Measurements from ENCODE around the gene AHSA1.

Gene AHSA1

DNA sequence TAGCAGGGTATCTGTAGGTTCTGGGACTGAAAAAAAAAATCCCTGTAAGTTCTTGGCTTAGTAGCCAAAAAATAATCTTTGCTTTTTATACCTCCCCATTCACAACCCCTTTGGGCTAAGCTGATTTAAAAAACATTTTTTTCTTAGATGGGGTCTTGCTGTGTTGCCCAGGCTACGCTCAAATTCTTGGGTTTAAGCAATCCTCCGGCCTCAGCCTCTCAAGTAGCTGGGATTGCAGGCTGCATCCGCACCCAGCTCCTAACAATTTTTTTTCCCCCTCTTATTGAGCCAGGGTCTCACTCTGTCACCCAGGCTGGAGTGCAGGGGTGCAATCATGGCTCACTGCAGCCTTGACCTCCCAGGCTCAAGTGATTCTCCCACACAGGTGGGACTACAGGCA is 49.9 kb downstream of the AHSA1 start:
- no peak for DNase-seq

DNA sequence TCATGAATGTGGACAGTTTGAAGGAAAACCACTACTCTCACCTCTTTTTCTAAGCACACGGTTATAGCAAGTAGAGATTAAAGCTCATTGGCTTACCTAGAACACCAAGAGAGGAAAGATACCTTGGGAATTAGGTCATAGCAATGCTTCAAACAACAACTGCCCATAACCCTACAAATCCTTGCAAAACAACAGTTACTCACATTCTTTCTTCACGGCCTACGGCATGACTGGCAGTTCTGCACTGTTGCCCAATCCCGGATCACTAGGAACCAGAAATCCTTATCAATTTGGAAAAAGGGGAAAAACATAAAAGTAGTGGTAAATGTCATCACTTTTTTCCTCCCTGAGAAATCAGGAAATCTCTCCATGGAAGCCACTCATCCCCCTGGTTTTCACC is 50.4 kb downstream of the AHSA1 start:
- no peak for DNase-seq

DNA sequence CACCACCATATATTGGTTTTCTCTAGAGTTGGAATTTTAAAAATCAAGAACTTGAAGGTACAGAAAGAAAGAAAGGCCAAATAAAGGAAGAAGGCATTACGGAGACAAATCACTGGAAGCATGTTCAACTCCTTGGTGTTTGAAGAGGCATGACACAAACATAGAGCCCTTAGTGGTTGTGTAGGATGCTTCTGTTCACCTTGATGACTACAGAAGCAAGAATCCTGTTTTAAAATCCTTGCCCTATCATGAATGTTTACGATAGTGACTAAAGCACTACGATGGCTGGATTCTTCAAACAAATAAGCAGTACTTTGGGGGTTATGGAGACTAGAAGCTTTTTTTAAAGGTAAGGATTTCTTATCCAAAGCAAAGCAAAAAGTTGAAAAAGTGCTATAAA is 51.0 kb downstream of the AHSA1 start:
- DNase-seq = no peak

DNA sequence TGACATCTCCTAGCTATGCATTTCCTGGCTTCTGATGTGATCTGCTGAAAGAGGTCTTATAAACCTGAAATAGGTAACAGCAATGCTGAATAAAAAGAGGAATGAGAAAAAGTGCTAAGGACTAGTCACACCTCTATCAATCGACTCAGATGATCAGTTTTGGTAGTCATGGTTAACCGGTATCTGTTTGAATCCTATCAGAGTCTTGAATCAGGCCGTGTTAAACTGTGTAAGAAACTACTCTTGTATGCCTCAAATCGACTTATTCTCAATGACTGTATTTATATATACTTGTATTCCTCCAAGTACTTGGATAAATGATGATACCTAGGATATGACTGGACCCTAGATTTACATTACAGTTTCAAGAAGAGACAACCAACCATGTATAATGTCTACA is 51.5 kb downstream of the AHSA1 start:
- DNase-seq = no peak

DNA sequence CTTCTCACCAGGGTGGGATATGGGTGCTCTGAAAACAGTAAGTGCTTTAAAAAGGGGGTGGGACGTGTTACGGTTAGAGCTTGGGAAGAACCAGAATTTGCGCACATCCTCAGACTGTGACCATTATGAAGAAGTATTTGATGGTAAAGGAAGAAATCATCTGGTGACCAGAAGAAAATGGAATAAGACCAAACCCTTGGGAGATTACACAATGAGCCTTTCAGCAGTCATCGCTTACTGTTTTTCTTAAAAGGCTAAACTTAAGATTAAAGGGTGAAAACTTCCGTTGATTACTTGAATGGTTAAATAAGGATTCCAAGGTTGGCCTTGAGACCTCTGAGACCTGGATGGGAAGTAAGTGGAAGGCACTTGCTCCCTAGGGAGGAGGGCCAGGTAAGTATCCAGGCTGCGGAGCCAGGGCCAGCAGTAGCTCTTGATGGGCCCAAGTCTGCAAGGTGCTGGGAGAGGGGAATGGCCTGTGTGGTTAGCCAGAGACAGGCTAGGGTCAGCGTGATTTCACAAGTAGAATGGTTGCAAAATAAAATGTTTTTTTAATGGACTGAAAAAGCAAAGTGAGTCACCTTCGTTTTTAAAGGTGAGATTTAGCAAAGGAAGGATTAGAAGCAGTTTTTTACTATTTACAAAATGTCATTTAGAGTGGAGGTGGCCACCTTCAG is 53.7 kb downstream of the AHSA1 start:
- no peak for DNase-seq

DNA sequence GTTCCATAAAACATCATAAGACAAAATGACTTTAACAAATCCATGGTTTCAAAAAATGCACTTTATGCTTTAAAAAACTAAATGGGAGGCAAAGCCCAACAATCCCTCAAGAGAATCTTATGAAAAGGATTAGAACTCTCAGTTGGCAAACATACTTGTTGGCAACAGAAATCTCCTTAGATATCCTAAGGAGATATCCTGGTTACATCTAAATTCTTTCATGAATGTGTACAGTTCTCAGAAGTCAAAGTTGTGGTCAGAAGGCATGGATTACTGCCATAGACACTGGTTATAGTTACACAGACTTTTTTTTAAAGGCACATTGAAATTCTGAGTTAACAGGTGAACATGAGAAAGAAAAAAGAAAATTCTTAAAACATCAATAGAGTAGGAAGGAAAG is 58.2 kb downstream of the AHSA1 start:
- no peak for DNase-seq
